ENCODE data around the gene SFT2D1. TPM values are rescaled to one million over a fixed set of nuclear protein-coding genes. Genes with fewer than 3 reads are reported as not detected.

The SFT2D1 gene
- total and polyA plus RNA-seq, 9 of the 15 experiments (the other 6 are each of a cell fraction or from before 2014, with no cell fraction given), result 54.4 to 140 (median 74.6) TPM

DNA sequence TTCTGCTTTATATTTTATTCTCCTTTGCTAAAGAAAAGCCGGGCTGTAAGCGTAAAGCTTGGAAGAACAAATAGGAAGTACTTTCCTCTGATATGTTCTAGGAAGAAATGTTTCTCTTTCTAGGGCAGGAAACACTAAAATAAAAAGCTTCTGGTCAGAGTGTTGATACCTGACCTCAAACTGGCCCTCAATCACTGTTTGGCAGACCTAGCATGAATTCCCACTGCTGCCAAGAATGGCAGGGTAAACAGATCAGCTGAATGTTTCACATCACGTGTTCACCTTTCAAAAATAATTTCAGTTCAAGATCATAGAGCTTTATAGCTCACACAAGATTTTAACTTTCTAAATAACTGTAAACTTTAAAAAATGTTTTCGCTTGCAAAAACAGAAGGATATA lies 37.5 kb upstream of the SFT2D1 start:
- Histone ChIP-seq H3K9me3 (replicated peaks; ENCODE audit: control insufficient read depth, insufficient read depth, low read depth, low read length) (no peaks in the 10 kb centered on the region), H3K36me3 (ENCODE audit: control insufficient read depth, insufficient read depth, low read length) (peaks cover 4% of the 10 kb centered on the region; the same call in 1 of the 3 replicates), H3K27ac (ENCODE audit: extremely low read depth, low read depth, low read length) (no peak overlapping the region), H3K9me1 (ENCODE audit: control insufficient read depth, insufficient read depth, low read length) (no peaks in the 10 kb centered on the region), H3K4me3 (no peak overlapping the region), H3K4me2 (ENCODE audit: insufficient read depth, low read length) (no peak overlapping the region), H3K27me3 (ENCODE audit: control insufficient read depth in 2 of 2, insufficient read depth in 2 of 2, low read length in 2 of 2) (no peaks in the 10 kb centered on the region), H3K4me1 (replicated peaks in 1 of 2; ENCODE audit: control insufficient read depth in 2 of 2, insufficient read depth in 2 of 2, low read length in 2 of 2) (peaks cover 3 to 20% of the 10 kb centered on the region in 2 experiments; a peak in 2 of 5 replicates), H2AFZ (ENCODE audit: low read depth, low read length) (no peak overlapping the region), H4K20me1 (replicated peaks; ENCODE audit: control insufficient read depth, insufficient read depth, low read length) (no peaks in the 10 kb centered on the region), H3K79me2 (ENCODE audit: control insufficient read depth, insufficient read depth, low read length) (peaks cover 63% of the 10 kb centered on the region), H3K9ac (ENCODE audit: insufficient read depth in 1 of 2, low read depth in 2 of 2, low read length in 2 of 2) (no peak overlapping the region)
- POLR2A ChIA-PET, result interaction anchor here (1.0 to 1.2 kb wide), 2 partner anchors 19 to 21 kb away, joined by 3 to 4 read pairs; no protein-coding TSS in a partner anchor
- no peak for ATAC-seq
- intact Hi-C loops (cut with micrococcal nuclease) (loop anchor here (5.0 kb wide), 1 partner anchor 102 kb away; no protein-coding TSS in a partner anchor), in situ Hi-C loops (cut with MboI) (loop anchor here (5.0 kb wide), 1 partner anchor 47 kb away; no protein-coding TSS in a partner anchor)
- CTCF ChIA-PET (ENCODE audit: low intra/inter-chr PET ratio), result no interaction called here
- no TSS peak for BruUV-seq (replicated peaks)
- WGBS (ENCODE audit: insufficient coverage, low coverage, missing lambda C conversion rate), result 96% methylated on average over 4 of the region's 4 CpGs
- FAIRE-seq, result no peak
- no peak for DNase-seq (ENCODE audit: extremely low read depth in 1 of 4, low spot score in 3 of 4)
- TF ChIP-seq ZNF146 (CRISPR knock-in tag; IDR thresholded peaks at IDR 0.05; ENCODE audit: unreplicated experiment) (no peak), PHB2 (IDR thresholded peaks at IDR 0.05; ENCODE audit: low read depth) (no peak), HBP1 (CRISPR knock-in tag; IDR thresholded peaks at IDR 0.05) (no peak), TOE1 (IDR thresholded peaks at IDR 0.05; ENCODE audit: borderline replicate concordance) (no peak), TOE1 (CRISPR knock-in tag; IDR thresholded peaks at IDR 0.05; ENCODE audit: borderline replicate concordance, low read depth) (no peak), ZNF263 (CRISPR knock-in tag; IDR thresholded peaks at IDR 0.05; ENCODE audit: borderline replicate concordance) (no peak), HDAC2 (IDR thresholded peaks at IDR 0.05) (no peak), CUX1 (CRISPR knock-in tag; IDR thresholded peaks at IDR 0.05) (no peak), PCBP1 (IDR thresholded peaks at IDR 0.05; ENCODE audit: low read depth, low read length, poor library complexity, severe bottlenecking) (no peak), PRPF4 (IDR thresholded peaks at IDR 0.05; ENCODE audit: insufficient read depth, low read depth, low read length, poor library complexity, severe bottlenecking) (no peak), MTA1 (IDR thresholded peaks at IDR 0.05; ENCODE audit: borderline replicate concordance) (no peak), PHTF2 (CRISPR knock-in tag; IDR thresholded peaks at IDR 0.05) (no peak), SFPQ (IDR thresholded peaks at IDR 0.05; ENCODE audit: low read depth, low read length) (no peak), ZNF232 (CRISPR knock-in tag; IDR thresholded peaks at IDR 0.05) (no peak), EP300 (IDR thresholded peaks at IDR 0.05; ENCODE audit: low read length) (no peak)
